Natural killer cell (primary cell): Measurements from ENCODE around the gene ADGRL1. TPM values are rescaled to one million over a fixed set of nuclear protein-coding genes. Genes with fewer than 3 reads are reported as not detected.

Experiments used
- ATAC-seq, 3 donors: fragments of 150-1000 bp in 2 of 3; fragments of 200-7000 bp in 1 of 3; cut with Tn5 transposase; 1 replicate in 1 of 3; 2 replicates in 2 of 3; pipeline ENCODE4 v1.10.0; 2021; ENCODE audit warnings: mild to moderate bottlenecking in 2 of 3, moderate library complexity in 2 of 3
- DNase-seq, 2 donors: peaks; one replicate each; pipeline versions ENCODE4 v3.0.0 to v3.0.0-alpha.2; 2013 to 2021; ENCODE audit warnings: mixed read lengths in 1 of 2
- H3K27ac ChIP-seq: one replicate; pipeline ENCODE4 v1.5.1; 2013; ENCODE audit warnings: mild to moderate bottlenecking, low read length
- H3K27me3 ChIP-seq: one replicate; pipeline ENCODE4 v1.6.1; 2013; ENCODE audit warnings: low read length; ENCODE audit not compliant: control insufficient read depth, insufficient read depth
- H3K36me3 ChIP-seq: one replicate; pipeline ENCODE4 v1.6.1; 2013; ENCODE audit warnings: low read length; ENCODE audit not compliant: control insufficient read depth, insufficient read depth
- H3K4me1 ChIP-seq: one replicate; pipeline ENCODE4 v1.6.1; 2013; ENCODE audit warnings: low read length; ENCODE audit not compliant: control insufficient read depth, insufficient read depth
- H3K4me3 ChIP-seq: one replicate; pipeline ENCODE4 v1.5.1; 2013; ENCODE audit warnings: low read length
- H3K9me3 ChIP-seq: one replicate; pipeline ENCODE4 v1.6.1; 2013; ENCODE audit warnings: low read length; ENCODE audit not compliant: control insufficient read depth, insufficient read depth
- H3K27ac Mint-ChIP-seq, 2 donors: one replicate each; pipeline ENCODE4 v1.8.0; 2022; ENCODE audit warnings: mild to moderate bottlenecking in 2 of 2, mixed read lengths in 2 of 2, moderate library complexity in 1 of 2
- H3K27me3 Mint-ChIP-seq, 2 donors: one replicate each; pipeline ENCODE4 v1.8.0; 2022; ENCODE audit warnings: low read depth in 2 of 2, mixed read lengths in 2 of 2
- H3K36me3 Mint-ChIP-seq: one replicate; pipeline ENCODE4 v1.8.0; 2022; ENCODE audit warnings: mixed read lengths
- H3K4me1 Mint-ChIP-seq, 2 donors: one replicate each; pipeline ENCODE4 v1.8.0; 2022; ENCODE audit warnings: mixed read lengths in 2 of 2
- H3K4me3 Mint-ChIP-seq: one replicate; pipeline ENCODE4 v1.8.0; 2022; ENCODE audit warnings: mild to moderate bottlenecking, moderate library complexity, mixed read lengths
- H3K9me3 Mint-ChIP-seq, 2 donors: one replicate each; pipeline ENCODE4 v1.8.0; 2022; ENCODE audit warnings: mixed read lengths in 2 of 2
- CTCF ChIP-seq: fragments of 200-600 bp; IDR thresholded peaks from one replicate; pipeline ENCODE4 v1.8.0; 2022; ENCODE audit warnings: antibody characterized with exemption
- WGBS: methylation state at CpG from one replicate; pipeline ENCODE4 v1.1.7; 2013; ENCODE audit warnings: missing lambda C conversion rate; ENCODE audit not compliant: insufficient coverage; 5-methylcytosine and 5-hydroxymethylcytosine counted together
- intact Hi-C: fragments of 100-400 bp; cut with micrococcal nuclease; formaldehyde crosslinking; loops from one replicate; pipeline ENCODE4 v1.14.2; 2022
- total RNA-seq, 4 donors: library from RNA; stranded (reverse); fragments of 120-200 nt in 1 of 4; gene quantifications; one replicate each; pipeline versions ENCODE4 v1.2.3 to v1.2.4, GENCODE V29; 2013 to 2022

The ADGRL1 gene
- total RNA-seq, 3 donors from 2014 or later (not counting 1 experiment from before 2014, with no cell fraction given) = 47.3 to 54.3 (median 52.7) TPM

- intact Hi-C loops = loop anchor here (10.0 kb wide), 1 partner anchor 112 kb away; no protein-coding TSS in a partner anchor
- Histone ChIP-seq H3K4me3 (no peak overlapping the region), H3K9me3 (no peaks in the 10 kb centered on the region), H3K27ac (no peak overlapping the region), H3K36me3 (peaks cover 14% of the 10 kb centered on the region), H3K4me1 (peaks cover 32% of the 10 kb centered on the region), H3K27me3 (no peaks in the 10 kb centered on the region)
- H3K27ac Mint-ChIP-seq = peak overlapping the region in 1 of 2 donors; percentile 44
- H3K9me3 Mint-ChIP-seq = no peaks in the 10 kb centered on the region
- no peak for DNase-seq
- H3K36me3 Mint-ChIP-seq = no peaks in the 10 kb centered on the region
- no peak for TF ChIP-seq CTCF
- H3K27me3 Mint-ChIP-seq = no peaks in the 10 kb centered on the region
- WGBS = 97% methylated on average over 38 of the region's 38 CpGs
- ATAC-seq = no peak
- no peak overlapping the region for H3K4me3 Mint-ChIP-seq
- peaks cover 18 to 25% of the 10 kb centered on the region in 2 donors for H3K4me1 Mint-ChIP-seq
Measured at GRCh38 chr19:14162871-14163297, 43.1 kb downstream of the ADGRL1 start.

GRCh38 chr19:14161305-14161704 lies 44.7 kb downstream of the ADGRL1 start:
- no peak for TF ChIP-seq CTCF
- Histone ChIP-seq H3K27ac (no peak overlapping the region), H3K4me3 (no peak overlapping the region), H3K27me3 (no peaks in the 10 kb centered on the region), H3K9me3 (no peaks in the 10 kb centered on the region), H3K36me3 (peaks cover 28% of the 10 kb centered on the region), H3K4me1 (peaks cover 16% of the 10 kb centered on the region)
- Mint-ChIP-seq H3K27me3 (no peaks in the 10 kb centered on the region), H3K4me3 (no peak overlapping the region), H3K4me1 (peaks cover 6 to 9% of the 10 kb centered on the region in 2 donors), H3K36me3 (no peaks in the 10 kb centered on the region), H3K27ac (no peak overlapping the region), H3K9me3 (no peaks in the 10 kb centered on the region)
- intact Hi-C loops = loop anchor here (10.0 kb wide), 1 partner anchor 113 kb away; no protein-coding TSS in a partner anchor
- DNase-seq (no peak), ATAC-seq (no peak)
- WGBS = 91% methylated on average over 19 of the region's 19 CpGs

GRCh38 chr19:14160017-14160703 lies 45.8 kb downstream of the ADGRL1 start:
- ATAC-seq (no peak), DNase-seq (no peak)
- Histone ChIP-seq H3K4me1 (peaks cover 4% of the 10 kb centered on the region), H3K27me3 (no peaks in the 10 kb centered on the region), H3K4me3 (no peak overlapping the region), H3K36me3 (peaks cover 32% of the 10 kb centered on the region), H3K27ac (no peak overlapping the region), H3K9me3 (no peaks in the 10 kb centered on the region)
- H3K4me1 Mint-ChIP-seq = no peaks in the 10 kb centered on the region
- no peaks in the 10 kb centered on the region for H3K27me3 Mint-ChIP-seq
- no peak overlapping the region for H3K27ac Mint-ChIP-seq
- intact Hi-C loops = loop anchor here (10.0 kb wide), 1 partner anchor 115 kb away; no protein-coding TSS in a partner anchor
- no peaks in the 10 kb centered on the region for H3K9me3 Mint-ChIP-seq
- H3K36me3 Mint-ChIP-seq = no peaks in the 10 kb centered on the region
- H3K4me3 Mint-ChIP-seq = no peak overlapping the region
- TF ChIP-seq CTCF = no peak
- WGBS = 94% methylated on average over 25 of the region's 25 CpGs
